Frontal cortex (tissue), 4 donors: ENCODE results near the gene CD2BP2. TPM values are rescaled to one million over a fixed set of nuclear protein-coding genes. Genes with fewer than 3 reads are reported as not detected.
"Not testable (repeated sequence)": the region's sequence is repeated elsewhere in the genome, so short reads cannot be mapped to it uniquely, and the experiment has no call there.

Experiments used
- DNase-seq, 2 donors: peaks; one replicate each; pipeline ENCODE4 v3.0.0; 2012; ENCODE audit warnings: low spot score in 2 of 2
- FAIRE-seq: peaks from 2 replicates; lab custom pipeline; 2012; peaks lifted over from hg19 to GRCh38; lab: Jason Lieb, UNC
- total RNA-seq: library from RNA; depleted of rRNA; stranded (reverse); fragments of >200 nt; gene quantifications from one replicate; pipeline ENCODE4 v1.2.3, GENCODE V29; 2014
- donor health status: control.
- donor health status: control.
- donor health status: control.

The CD2BP2 gene
- total RNA-seq, 1 donor from 2014 or later, result 38.7 TPM

- DNase-seq (no peak), FAIRE-seq (no peak)
Measured at GRCh38 chr16:30348929-30349328, 6.2 kb downstream of the CD2BP2 start.

- FAIRE-seq (no peak), DNase-seq (no peak)
Measured at GRCh38 chr16:30348113-30348512, 7.0 kb downstream of the CD2BP2 start.

GRCh38 chr16:30346286-30346685, 8.8 kb downstream of the CD2BP2 start:
- FAIRE-seq (no peak), DNase-seq (no peak)

GRCh38 chr16:30343491-30343820, 11.7 kb downstream of the CD2BP2 start:
- FAIRE-seq, result not testable (repeated sequence)

DNA sequence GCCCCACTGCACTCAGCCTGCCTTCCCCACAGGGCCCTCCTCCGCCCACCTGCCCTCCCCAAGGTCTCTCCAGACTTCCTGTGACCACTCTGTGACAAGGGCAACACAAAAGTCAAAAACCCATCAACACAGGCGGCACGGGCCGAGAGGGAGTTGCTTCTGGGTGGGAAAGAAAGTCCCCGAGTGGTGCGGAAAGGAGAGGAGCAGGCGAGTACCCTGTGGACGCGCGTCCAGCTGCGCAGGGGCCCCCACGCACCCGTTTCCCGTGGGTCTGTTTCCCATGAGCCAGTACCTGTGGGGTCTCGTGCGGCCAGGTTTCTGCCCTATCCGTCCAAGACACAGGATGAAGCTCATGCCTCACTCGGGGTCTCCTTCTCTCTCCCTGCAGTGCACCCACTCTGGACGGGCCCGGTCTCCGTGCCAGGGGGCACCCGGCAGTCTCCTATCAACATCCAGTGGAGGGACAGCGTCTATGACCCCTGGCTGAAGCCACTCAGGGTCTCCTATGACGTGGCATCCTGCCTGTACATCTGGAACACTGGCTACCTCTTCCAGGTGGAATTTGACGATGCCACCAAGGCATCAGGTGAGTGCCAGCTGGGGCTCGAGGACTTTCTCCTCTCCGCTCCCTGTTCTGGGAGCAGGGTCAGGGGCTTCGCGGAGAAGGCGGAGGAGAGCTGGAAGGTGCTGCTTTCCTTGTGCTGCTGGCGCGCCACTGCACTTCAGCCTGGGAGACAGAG, 12.2 kb downstream of the CD2BP2 start:
- FAIRE-seq (no peak), DNase-seq (no peak)

More at GRCh38 chr16:30343491-30343820, 11.7 kb downstream of the CD2BP2 start:
- not testable (repeated sequence) for DNase-seq

- not testable (repeated sequence) for DNase-seq
Measured at GRCh38 chr16:30341971-30342370, 13.1 kb downstream of the CD2BP2 start.

DNA sequence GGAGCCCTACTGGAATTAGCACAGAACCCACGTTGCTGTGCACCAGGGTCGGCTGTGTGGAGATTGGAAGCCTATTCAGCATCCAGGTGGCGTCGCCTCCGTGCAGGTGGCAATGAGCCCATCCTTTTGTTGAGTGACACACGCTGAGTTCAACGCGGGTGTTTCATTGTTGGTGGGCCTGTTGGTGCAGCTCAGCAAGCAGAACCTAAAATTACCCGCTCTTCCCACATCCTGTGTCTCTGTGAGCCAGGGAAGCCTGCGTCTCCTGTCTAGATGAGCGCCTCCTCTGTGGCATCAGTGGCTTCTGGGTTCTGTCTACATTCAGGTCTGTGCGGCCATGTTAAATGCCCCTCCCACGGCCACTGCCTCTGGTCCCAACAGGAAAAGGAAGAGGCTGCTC, 14.5 kb downstream of the CD2BP2 start:
- DNase-seq, result no peak
- FAIRE-seq, result no peak

More at GRCh38 chr16:30341971-30342370, 13.1 kb downstream of the CD2BP2 start:
- FAIRE-seq, result not testable (repeated sequence)

DNA sequence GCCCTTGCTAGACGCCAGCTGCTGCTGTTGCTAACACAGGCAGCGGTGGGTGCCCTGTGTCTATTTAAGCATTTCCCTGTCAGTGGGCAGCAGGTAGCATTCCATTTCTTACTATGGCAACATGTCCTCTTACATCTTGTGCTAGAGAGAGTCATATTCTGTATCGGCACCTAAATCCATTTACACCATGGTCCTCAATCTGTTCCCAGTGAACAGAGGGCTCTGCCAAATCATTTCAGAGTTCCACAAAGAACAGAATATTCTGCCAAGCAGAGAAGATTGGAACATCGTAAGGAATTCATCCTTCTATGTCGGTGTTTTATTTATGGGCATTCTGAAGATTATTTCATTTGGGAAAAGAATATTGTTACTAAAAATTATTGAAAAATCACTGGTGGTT, 16.4 kb downstream of the CD2BP2 start:
- FAIRE-seq, DNase-seq: not testable (repeated sequence)

DNA sequence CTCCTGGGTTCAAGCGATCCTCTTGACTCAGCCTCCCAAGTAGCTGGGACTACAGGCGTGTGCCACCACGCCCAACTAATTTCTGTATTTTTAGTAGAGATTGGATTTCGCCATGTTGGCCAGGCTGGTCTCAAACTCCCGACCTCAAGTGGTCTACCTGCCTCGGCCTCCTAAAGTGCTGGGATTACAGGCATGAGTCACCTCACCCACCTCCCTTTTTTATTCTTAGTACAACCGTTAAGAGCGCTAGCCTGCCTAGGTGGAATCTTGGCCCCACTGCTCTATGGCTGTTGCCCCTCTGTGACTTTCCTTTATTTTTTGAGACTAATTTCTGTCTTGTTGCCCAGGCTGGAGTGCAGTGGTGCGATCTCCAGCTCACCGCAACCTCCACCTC, 17.1 kb downstream of the CD2BP2 start:
- not testable (repeated sequence) for DNase-seq, FAIRE-seq

DNA sequence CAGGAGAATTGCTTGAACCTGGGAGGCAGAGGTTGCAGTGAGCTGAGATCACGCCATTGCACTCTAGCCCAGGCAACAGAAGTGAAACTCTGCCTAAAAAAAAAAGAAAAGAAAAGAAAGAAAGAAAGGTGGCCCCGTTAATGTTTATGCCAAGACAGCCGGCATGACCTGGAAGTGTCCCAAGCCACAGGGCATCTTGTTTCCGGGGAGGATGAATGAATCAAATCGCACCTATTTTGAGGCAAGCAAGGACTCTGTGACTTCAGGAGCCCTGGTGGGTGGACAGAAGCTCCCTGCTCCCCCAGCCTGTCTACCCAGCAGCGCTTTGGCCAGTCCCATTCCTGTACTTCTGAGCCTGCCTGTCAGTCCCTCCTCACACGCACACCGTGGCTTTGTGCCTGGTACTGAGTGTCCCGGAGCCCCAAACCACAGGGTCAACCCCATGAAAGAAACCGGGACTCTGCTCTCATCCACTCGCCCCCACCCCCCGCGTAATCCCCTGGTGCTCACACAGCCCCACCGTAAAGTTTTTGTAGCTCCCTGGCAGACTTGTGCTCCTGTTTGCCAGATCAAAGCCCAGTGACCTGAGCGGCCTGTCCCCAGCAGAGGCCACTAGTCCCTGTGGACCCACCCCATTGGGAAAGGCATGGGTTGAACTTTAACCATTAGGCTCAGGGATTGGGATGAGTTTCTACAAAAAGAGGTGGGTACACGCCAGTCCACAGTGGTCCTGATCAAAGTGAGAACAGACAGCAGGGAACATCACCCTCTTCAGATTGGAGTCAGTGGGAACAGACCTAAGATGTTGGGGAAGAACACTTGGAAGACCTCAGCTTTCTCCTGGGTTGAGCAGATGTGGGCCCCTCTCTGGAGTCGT, 19.3 kb downstream of the CD2BP2 start:
- FAIRE-seq, result no peak

DNA sequence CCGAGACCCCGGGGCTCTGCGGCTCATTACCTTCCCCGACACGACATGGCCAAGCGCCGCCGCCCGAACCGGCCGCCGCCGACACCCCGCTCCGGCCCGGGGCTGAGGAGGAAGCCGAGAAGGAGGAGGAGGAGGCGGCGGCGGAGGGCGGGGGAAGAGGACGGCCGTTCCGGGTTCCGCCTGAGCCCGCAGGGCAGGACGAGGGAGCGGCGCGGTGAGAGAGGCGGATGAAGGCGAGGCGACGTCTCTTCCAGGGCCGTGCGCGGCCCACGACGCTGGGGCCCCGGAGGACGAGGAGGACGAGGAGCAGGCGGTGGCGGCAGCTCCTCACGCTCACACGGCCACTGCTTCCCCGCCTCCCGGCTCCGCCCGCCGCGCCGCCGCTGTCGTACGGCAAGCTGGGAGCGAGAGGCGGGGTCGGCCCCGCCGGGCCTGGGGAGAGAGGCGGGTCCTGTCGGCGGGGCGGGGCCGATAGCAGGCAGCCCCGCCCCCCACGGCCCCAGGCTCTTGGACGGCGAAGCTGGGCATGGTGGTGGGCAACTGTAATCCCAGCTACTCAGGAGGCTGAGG, 20.0 kb downstream of the CD2BP2 start:
- not testable (repeated sequence) for FAIRE-seq

More for the DNA sequence above, 19.3 kb downstream of the CD2BP2 start:
- no peak for DNase-seq

DNA sequence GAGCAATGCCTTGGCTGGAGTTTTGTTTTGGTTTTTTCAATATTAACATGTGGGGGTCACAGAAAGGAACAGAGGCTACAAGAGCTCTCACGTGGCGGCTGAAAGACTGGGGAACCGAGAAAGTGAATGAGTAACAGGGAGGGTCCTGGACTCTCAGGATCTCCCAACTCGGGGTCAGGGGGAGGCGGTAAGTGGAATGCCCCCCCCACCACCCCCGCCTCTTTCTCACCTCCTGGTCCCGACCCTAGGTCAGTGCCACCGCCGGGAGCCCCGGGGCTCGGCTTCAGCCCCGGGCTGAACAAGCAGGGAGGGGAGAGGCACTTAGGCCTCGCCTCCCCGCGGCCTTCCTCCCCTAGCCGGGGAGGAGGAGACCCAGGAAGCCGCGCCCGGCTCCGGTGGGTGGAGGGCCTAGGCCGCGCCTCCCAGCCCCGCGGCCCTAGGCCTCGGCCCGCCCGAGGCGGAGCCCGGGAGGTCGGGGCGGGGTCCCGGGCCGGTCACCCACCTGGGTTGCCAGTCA, 20.6 kb downstream of the CD2BP2 start:
- FAIRE-seq, DNase-seq: not testable (repeated sequence)

More for the DNA sequence above, 20.0 kb downstream of the CD2BP2 start:
- peak; percentile 43 to 61 for DNase-seq

GRCh38 chr16:30324220-30324619, 30.9 kb downstream of the CD2BP2 start:
- FAIRE-seq, DNase-seq: not testable (repeated sequence)

DNA sequence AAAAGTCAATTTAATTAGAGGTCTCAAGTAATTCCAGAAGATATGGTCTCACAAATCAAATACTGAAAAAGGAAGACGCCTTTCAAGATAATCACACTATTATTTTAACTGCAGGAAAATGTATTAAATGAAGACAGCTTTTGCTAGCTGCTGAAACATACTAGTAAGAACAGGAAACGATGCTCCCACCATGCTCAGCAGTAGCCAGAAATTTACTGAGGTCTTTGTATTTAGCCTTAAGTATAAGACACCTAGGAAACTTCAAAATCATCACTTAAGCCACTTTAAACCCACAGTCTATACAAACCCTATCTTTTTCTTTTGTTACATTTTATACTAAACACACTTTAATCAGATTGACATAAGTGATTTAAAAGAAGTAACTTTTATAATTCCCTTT, 36.5 kb downstream of the CD2BP2 start:
- DNase-seq, FAIRE-seq: not testable (repeated sequence)

DNA sequence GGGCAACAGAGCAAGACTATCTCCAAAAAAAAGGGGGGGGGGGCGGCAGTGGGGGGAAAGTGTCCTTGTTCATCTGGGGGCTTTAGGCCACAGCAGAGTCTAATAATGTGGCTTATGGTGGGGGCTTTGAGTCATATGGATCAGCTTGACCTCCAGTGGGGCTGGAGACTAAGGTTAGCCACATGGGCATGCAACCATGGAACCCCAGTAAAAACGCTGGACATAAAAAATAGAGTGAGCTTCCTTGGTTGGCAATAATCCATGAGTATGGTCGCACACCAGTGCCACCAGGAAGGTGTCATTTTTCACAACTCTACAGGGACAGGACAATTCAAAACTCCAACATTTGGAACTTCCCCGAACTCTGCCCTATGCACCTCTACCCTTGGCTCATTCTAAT, 44.2 kb downstream of the CD2BP2 start:
- not testable (repeated sequence) for DNase-seq

DNA sequence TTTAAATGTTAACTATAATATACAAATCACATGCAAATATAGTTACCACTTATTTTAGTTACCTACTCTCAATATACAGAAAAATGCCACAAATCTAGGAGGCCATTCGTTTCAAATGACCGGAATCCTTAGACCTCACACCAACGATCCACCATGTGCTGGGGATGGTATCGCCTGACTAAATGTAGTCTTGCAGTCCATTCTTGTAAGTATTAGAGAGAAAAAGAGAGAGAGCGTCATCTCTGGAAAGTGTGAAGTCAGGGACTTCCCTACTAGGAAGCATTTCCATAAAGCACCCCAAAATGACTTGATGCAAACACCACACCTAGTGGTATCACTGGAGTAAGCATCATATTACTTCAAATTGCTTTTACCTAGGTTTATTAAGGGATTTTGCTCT, 45.9 kb downstream of the CD2BP2 start:
- not testable (repeated sequence) for DNase-seq, FAIRE-seq

More for the DNA sequence above, 44.2 kb downstream of the CD2BP2 start:
- FAIRE-seq, result not testable (repeated sequence)
